GM12878 (cell line): ENCODE data around the gene LMCD1. TPM values are rescaled to one million over a fixed set of nuclear protein-coding genes. Genes with fewer than 3 reads are reported as not detected.

Experiments used
- ATAC-seq: fragments of 200-7000 bp; cut with Tn5 transposase; 3 replicates; pipeline ENCODE4 v1.9.1; 2020; ENCODE audit warnings: mild to moderate bottlenecking, moderate library complexity
- BruUV-seq: library from RNA; stranded (reverse); fragments of 400-500 nt; replicated peaks from 2 replicates; lab custom pipeline; 2021; lab: Mats Ljungman, UMichigan
- CTCF ChIA-PET: fragments of 300-600 bp; sonication (Branson Sonifier 250); formaldehyde crosslinking; extraction: SDS; loops from one replicate; lab custom pipeline; 2021; ENCODE audit warnings: inconsistent platforms; lab: Yijun Ruan, JAX
- POLR2A ChIA-PET: fragments of 350-600 bp; formaldehyde crosslinking; extraction: SDS; loops from one replicate; lab custom pipeline; 2021; ENCODE audit warnings: inconsistent platforms; lab: Charles Lee
- RAD21 ChIA-PET: fragments of 300-600 bp; sonication (Branson Sonifier 250); formaldehyde crosslinking; loops from one replicate; lab custom pipeline; 2023; ENCODE audit warnings: antibody characterized with exemption; ENCODE audit not compliant: unreplicated experiment; lab: Charles Lee
- SMC1A ChIA-PET: fragments of 300-600 bp; sonication (Branson Sonifier 250); formaldehyde crosslinking; loops from one replicate; lab custom pipeline; 2023; ENCODE audit not compliant: unreplicated experiment, uncharacterized antibody; lab: Charles Lee
- DNase-seq: peaks from one replicate; pipeline ENCODE4 v3.0.0-alpha.2; 2011; ENCODE audit warnings: low read depth, low spot score
- FAIRE-seq: peaks from 3 replicates; lab custom pipeline; 2011; peaks lifted over from hg19 to GRCh38; lab: Jason Lieb, UNC
- H2AFZ ChIP-seq: 2 replicates; pipeline ENCODE4 v1.6.0; 2011; ENCODE audit warnings: low read depth, low read length, control low read depth; ENCODE audit not compliant: control insufficient read depth
- H3K27ac ChIP-seq: 2 replicates; pipeline ENCODE4 v1.5.1; 2011; ENCODE audit warnings: control low read depth; ENCODE audit not compliant: control insufficient read depth, insufficient read depth
- H3K27me3 ChIP-seq, 2 experiments: replicated peaks in 1 of 2; 2 replicates each; pipeline versions ENCODE4 v1.6.0 to v1.6.1; 2011; ENCODE audit warnings: low read length in 1 of 2; ENCODE audit not compliant: control insufficient read depth in 2 of 2, insufficient read depth in 2 of 2
- H3K36me3 ChIP-seq, 2 experiments: 2 replicates each; pipeline ENCODE4 v1.5.1; 2011; ENCODE audit warnings: low read length in 1 of 2; ENCODE audit not compliant: control insufficient read depth in 2 of 2, insufficient read depth in 2 of 2
- H3K4me1 ChIP-seq: 2 replicates; pipeline ENCODE4 v1.6.1; 2011; ENCODE audit warnings: mild to moderate bottlenecking, low read length, moderate library complexity, mixed read lengths; ENCODE audit not compliant: control insufficient read depth, insufficient read depth
- H3K4me2 ChIP-seq: 2 replicates; pipeline ENCODE4 v1.6.0; 2011; ENCODE audit warnings: control low read depth; ENCODE audit not compliant: control insufficient read depth, insufficient read depth
- H3K4me3 ChIP-seq: fragments of 200-600 bp; sonication (generic); 2 replicates; pipeline ENCODE4 v1.5.1; 2016
- H3K79me2 ChIP-seq: 2 replicates; pipeline ENCODE4 v1.6.0; 2011; ENCODE audit warnings: low read length; ENCODE audit not compliant: control insufficient read depth, insufficient read depth
- H3K9ac ChIP-seq: 2 replicates; pipeline ENCODE4 v1.8.0; 2011; ENCODE audit warnings: low read length, control low read depth, mixed read lengths; ENCODE audit not compliant: control insufficient read depth, insufficient read depth
- H3K9me3 ChIP-seq: replicated peaks from 3 replicates; pipeline ENCODE4 v1.5.1; 2011; ENCODE audit warnings: mild to moderate bottlenecking, low read length; ENCODE audit not compliant: control insufficient read depth, insufficient read depth
- H4K20me1 ChIP-seq: 2 replicates; pipeline ENCODE4 v1.6.0; 2011; ENCODE audit not compliant: control insufficient read depth, insufficient read depth
- EZH2 ChIP-seq: IDR thresholded peaks from 2 replicates; pipeline ENCODE4 v1.6.1; 2012; ENCODE audit warnings: low read depth, mild to moderate bottlenecking, control low read depth, inconsistent platforms, low read length, borderline replicate concordance; ENCODE audit not compliant: control insufficient read depth
- JUND ChIP-seq: IDR thresholded peaks from 2 replicates; pipeline ENCODE4 v1.6.1; 2012; ENCODE audit warnings: low read depth, mild to moderate bottlenecking, low read length, improper control_type of control experiment, moderate library complexity
- POLR2A ChIP-seq: IDR thresholded peaks from 2 replicates; pipeline ENCODE4 v1.6.1; 2011; ENCODE audit warnings: low read depth, mild to moderate bottlenecking, low read length
- ZBED1 ChIP-seq: IDR thresholded peaks from 2 replicates; pipeline ENCODE4 v1.6.1; 2016; ENCODE audit warnings: borderline replicate concordance
- WGBS: methylation state at CpG from one replicate; pipeline ENCODE4 v1.1.6; 2016; ENCODE audit warnings: low lambda C conversion rate; ENCODE audit not compliant: insufficient replicate concordance, insufficient coverage; ENCODE audit errors: missing lambda C conversion rate; 5-methylcytosine and 5-hydroxymethylcytosine counted together
- in situ Hi-C: fragments of 300-500 bp; cut with MboI; formaldehyde crosslinking; loops from 9 replicates; pipeline ENCODE4 v1.14.3; 2018; ENCODE audit warnings: mixed read lengths
- intact Hi-C: fragments of 100-400 bp; cut with micrococcal nuclease; formaldehyde crosslinking; loops from one replicate; pipeline ENCODE4 v1.14.2; 2022; ENCODE audit not compliant: unreplicated experiment
- polyA plus RNA-seq, 11 experiments: library from polyadenylated mRNA; depleted of rRNA in 4 of 11; unstranded in 6 of 11; stranded (reverse) in 5 of 11; fragments of >200 nt; fragmentation: Nextera tagmentation in 4 of 11; fragmentation: Illumina TruSeq in 1 of 11; extraction: Ambion mirVana in 4 of 11; extraction: Trizol in 1 of 11; gene quantifications; 1 replicate in 1 of 11; 2 replicates in 10 of 11; pipeline versions ENCODE4 v1.2.1 to v1.2.3, GENCODE V29; 2011 to 2016; ENCODE audit warnings: inconsistent platforms in 2 of 11, missing spikeins in 2 of 11, low read depth in 1 of 11
- total RNA-seq, 4 experiments: library from RNA; depleted of rRNA in 3 of 4; stranded (reverse); fragments of >200 nt in 3 of 4; fragmentation: Illumina TruSeq in 1 of 4; extraction: Trizol in 1 of 4; gene quantifications; 2 replicates each; pipeline versions ENCODE4 v1.2.1 to v1.2.3, GENCODE V29; 2013 to 2021
- TF ChIP-seq, protein P1 (sequence below): fragments of 450-650 bp; IDR thresholded peaks from 2 replicates; pipeline ENCODE4 v1.6.1; 2017; ENCODE audit warnings: borderline replicate concordance

The LMCD1 gene
- total and polyA plus RNA-seq, 10 of the 15 experiments (the other 5 are each of a cell fraction or from before 2014, with no cell fraction given), result 0.27 to 6.4 (median 1.7) TPM

DNA sequence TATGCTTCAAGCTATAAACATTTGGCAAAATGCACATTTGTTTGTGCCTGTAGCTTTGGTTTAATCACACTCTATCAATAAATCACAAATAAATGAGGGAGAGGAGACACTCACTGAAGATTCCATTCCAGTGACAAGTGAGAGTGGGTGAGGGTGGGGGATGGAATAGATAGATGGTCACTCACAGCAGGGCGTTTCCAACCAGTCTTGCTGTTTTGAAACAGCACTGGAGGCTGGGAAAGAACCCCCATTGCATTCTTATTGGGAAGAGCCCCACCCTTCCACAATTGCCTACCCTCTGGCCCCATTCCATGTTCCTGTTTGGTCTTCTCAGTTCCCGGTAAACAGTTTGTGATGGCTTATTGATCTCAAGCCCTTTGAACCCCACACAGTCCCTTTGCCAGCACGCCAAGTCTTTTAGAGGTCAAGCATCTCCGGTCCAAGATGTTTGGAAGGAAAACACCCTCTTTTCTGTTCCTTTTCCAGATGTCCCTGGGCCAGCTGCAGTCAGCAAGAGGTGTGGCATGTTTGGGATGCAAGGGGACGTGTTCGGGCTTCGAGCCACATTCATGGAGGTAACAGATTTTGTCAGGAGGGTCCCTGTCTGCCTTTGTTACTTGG is 30.7 kb downstream of the LMCD1 start:
- POLR2A ChIA-PET, result interaction anchor here (1.2 kb wide), 1 partner anchor 27 kb away, joined by 3 read pairs; no protein-coding TSS in a partner anchor
- SMC1A ChIA-PET, result interaction anchor here (0.6 to 1.0 kb wide), 2 partner anchors 30 to 1735 kb away, joined by 3 read pairs; no protein-coding TSS in a partner anchor
- Histone ChIP-seq H3K9me3 (no peaks in the 10 kb centered on the region; the same call in 2 of the 3 replicates), H3K27me3 (no peaks in the 10 kb centered on the region), H3K27ac (no peak overlapping the region), H4K20me1 (no peaks in the 10 kb centered on the region), H3K79me2 (no peaks in the 10 kb centered on the region), H2AFZ (no peak overlapping the region), H3K9ac (no peak overlapping the region), H3K4me2 (no peak overlapping the region), H3K36me3 (no peaks in the 10 kb centered on the region), H3K4me1 (no peaks in the 10 kb centered on the region), H3K4me3 (no peak overlapping the region)
- RAD21 ChIA-PET, result no interaction called here
- TF ChIP-seq JUND, result no peak
- TF ChIP-seq, protein P1, sequence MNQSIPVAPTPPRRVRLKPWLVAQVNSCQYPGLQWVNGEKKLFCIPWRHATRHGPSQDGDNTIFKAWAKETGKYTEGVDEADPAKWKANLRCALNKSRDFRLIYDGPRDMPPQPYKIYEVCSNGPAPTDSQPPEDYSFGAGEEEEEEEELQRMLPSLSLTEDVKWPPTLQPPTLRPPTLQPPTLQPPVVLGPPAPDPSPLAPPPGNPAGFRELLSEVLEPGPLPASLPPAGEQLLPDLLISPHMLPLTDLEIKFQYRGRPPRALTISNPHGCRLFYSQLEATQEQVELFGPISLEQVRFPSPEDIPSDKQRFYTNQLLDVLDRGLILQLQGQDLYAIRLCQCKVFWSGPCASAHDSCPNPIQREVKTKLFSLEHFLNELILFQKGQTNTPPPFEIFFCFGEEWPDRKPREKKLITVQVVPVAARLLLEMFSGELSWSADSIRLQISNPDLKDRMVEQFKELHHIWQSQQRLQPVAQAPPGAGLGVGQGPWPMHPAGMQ, result no peak
- no peak for TF ChIP-seq ZBED1
- no peak for TF ChIP-seq POLR2A
- TF ChIP-seq EZH2, result no peak
- no TSS peak for BruUV-seq
- 20% methylated on average over 7 of the region's 7 CpGs for WGBS
- ATAC-seq (no peak), DNase-seq (no peak), FAIRE-seq (no peak)
- in situ Hi-C loops (no loop called here), intact Hi-C loops (no loop called here)
- CTCF ChIA-PET, result no interaction called here
